Colonic mucosa (tissue), 4 donors: ENCODE measurements around the gene COMMD4. TPM values are rescaled to one million over a fixed set of nuclear protein-coding genes. Genes with fewer than 3 reads are reported as not detected.
A peak's percentile ranks its signal among the peaks of the same experiment; 100 is the strongest.
"Not testable (repeated sequence)": the region's sequence is repeated elsewhere in the genome, so short reads cannot be mapped to it uniquely, and the experiment has no call there.

Source experiments
- DNase-seq: peaks from one replicate; pipeline ENCODE4 v3.0.0-alpha.2; 2020
- H3K27ac ChIP-seq: fragments of 200-600 bp; one replicate; pipeline ENCODE4 v1.8.0; 2021
- H3K27me3 ChIP-seq: fragments of 200-600 bp; one replicate; pipeline ENCODE4 v1.8.0; 2021
- H3K36me3 ChIP-seq: fragments of 200-600 bp; one replicate; pipeline ENCODE4 v1.8.0; 2021
- H3K4me1 ChIP-seq: fragments of 200-600 bp; one replicate; pipeline ENCODE4 v1.8.0; 2021; ENCODE audit warnings: mild to moderate bottlenecking
- H3K4me3 ChIP-seq: fragments of 200-600 bp; one replicate; pipeline ENCODE4 v1.8.0; 2021
- H3K9ac ChIP-seq, 2 donors: one replicate each; pipeline ENCODE4 v1.7.0; 2013; ENCODE audit warnings: control low read depth in 2 of 2, low read depth in 2 of 2, low read length in 2 of 2
- H3K9me3 ChIP-seq: fragments of 200-600 bp; one replicate; pipeline ENCODE4 v1.8.0; 2021
- intact Hi-C: fragments of 100-400 bp; cut with DNase I; formaldehyde crosslinking; loops from one replicate; pipeline ENCODE4 v1.14.1; 2022
- total RNA-seq, 2 donors: library from RNA; stranded (reverse); fragmentation: NEBNext Ultra II Directional in 1 of 2; extraction: Animal tissue kit (Norgen Biotek cat#: 25700) in 1 of 2; gene quantifications; one replicate each; pipeline ENCODE4 v1.2.1, GENCODE V29; 2021
- TF ChIP-seq, protein P1 (sequence below): fragments of 200-600 bp; IDR thresholded peaks from one replicate; pipeline ENCODE4 v1.8.0; 2022; ENCODE audit warnings: antibody characterized with exemption, mild to moderate bottlenecking
- donor health status: healthy.
- donor health status: DM: no; HTN: no; CAD: no.
- donor health status: DM: no; HTN: no; CAD: no.

The COMMD4 gene
- total RNA-seq, 2 donors from 2014 or later = 69.8 to 127 TPM

DNA sequence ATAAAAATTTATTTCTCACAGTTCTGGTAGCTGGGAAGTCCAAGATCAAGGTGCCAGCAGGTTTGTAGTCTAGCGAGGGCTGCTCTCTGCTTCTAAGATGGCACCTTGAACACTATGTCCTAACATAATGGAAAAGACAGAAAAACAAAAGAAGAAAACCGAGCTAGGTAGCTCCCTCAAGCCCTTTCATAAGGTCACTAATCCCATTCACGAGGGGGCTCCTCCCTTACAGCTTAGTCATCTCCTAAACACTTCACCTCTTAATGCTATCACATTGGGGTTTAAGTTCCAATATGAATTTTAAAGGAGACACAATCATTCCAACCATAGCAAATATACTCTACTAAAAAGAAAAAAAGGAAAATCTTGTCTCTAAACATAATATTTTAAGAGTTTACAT, 29.7 kb upstream of the COMMD4 start:
- Histone ChIP-seq H3K36me3 (no peaks in the 10 kb centered on the region), H3K27me3 (no peaks in the 10 kb centered on the region), H3K9me3 (no peaks in the 10 kb centered on the region), H3K27ac (no peak overlapping the region), H3K4me1 (no peaks in the 10 kb centered on the region), H3K4me3 (no peak overlapping the region), H3K9ac (no peak overlapping the region)
- no peak for DNase-seq
- TF ChIP-seq, protein P1, sequence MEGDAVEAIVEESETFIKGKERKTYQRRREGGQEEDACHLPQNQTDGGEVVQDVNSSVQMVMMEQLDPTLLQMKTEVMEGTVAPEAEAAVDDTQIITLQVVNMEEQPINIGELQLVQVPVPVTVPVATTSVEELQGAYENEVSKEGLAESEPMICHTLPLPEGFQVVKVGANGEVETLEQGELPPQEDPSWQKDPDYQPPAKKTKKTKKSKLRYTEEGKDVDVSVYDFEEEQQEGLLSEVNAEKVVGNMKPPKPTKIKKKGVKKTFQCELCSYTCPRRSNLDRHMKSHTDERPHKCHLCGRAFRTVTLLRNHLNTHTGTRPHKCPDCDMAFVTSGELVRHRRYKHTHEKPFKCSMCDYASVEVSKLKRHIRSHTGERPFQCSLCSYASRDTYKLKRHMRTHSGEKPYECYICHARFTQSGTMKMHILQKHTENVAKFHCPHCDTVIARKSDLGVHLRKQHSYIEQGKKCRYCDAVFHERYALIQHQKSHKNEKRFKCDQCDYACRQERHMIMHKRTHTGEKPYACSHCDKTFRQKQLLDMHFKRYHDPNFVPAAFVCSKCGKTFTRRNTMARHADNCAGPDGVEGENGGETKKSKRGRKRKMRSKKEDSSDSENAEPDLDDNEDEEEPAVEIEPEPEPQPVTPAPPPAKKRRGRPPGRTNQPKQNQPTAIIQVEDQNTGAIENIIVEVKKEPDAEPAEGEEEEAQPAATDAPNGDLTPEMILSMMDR = no peak
- intact Hi-C loops = loop anchor here (10.0 kb wide), 1 partner anchor 281 kb away; the partner anchor contains the start of gene PPCDC

DNA sequence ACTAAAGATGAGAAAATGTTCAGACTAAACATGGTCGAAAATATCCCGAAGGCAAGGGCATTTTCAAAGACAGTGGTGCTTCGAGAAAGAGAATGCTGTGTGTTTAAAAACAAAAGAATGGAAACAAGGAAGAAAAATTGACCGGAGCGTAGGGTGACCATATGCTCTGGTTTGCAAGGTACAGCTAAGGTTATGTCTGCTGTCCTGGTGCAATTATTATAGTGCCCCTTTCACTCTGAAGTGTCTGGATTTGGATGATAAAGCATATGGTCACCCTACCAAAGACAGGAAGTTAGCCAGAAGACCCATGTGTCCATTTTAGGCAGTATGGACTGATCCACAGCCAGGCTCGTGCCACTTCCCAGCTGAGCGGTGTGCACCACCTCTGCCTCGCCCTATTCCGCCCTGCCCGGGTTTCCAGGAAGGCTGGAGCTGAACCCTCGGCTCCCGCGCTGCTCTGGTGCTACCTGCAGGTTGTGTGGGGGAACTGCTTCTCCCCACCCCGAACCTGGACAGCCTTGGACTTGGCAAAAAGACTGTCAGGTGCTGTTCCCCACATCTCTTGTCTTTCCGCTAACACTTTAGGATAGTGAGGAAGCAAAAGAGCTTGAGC, 28.0 kb upstream of the COMMD4 start:
- Histone ChIP-seq H3K27me3 (no peaks in the 10 kb centered on the region), H3K4me1 (no peaks in the 10 kb centered on the region), H3K27ac (no peak overlapping the region), H3K4me3 (no peak overlapping the region), H3K9me3 (no peaks in the 10 kb centered on the region), H3K36me3 (no peaks in the 10 kb centered on the region), H3K9ac (no peak overlapping the region)
- TF ChIP-seq, protein P1 = peak; percentile 42
- intact Hi-C loops = loop anchor here (10.0 kb wide), 1 partner anchor 283 kb away; the partner anchor contains the start of gene PPCDC
- DNase-seq = peak; percentile 78

DNA sequence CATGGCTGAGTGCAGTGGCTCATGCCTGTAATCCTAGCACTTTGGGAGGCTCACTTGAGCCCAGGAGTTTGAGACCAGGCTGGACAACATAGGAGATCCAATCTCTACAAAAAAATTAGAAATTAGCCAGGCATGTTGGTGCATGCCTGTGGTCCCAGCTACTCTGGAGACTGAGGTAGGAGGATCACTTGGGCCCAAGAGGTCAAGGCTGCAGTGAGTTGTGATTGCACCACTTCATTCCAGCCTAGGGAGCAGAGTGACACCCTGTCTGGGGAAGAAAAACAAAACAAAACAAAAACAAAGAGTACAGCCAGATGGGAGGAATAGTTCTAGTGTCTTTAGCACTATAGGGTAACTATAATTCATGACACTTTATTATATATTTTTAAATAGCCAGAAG, 26.2 kb upstream of the COMMD4 start:
- Histone ChIP-seq H3K36me3 (no peaks in the 10 kb centered on the region), H3K9ac (no peak overlapping the region), H3K4me3 (no peak overlapping the region), H3K27me3 (no peaks in the 10 kb centered on the region), H3K9me3 (no peaks in the 10 kb centered on the region), H3K4me1 (no peaks in the 10 kb centered on the region), H3K27ac (no peak overlapping the region)
- DNase-seq = no peak
- intact Hi-C loops = loop anchor here (10.0 kb wide), 1 partner anchor 285 kb away; the partner anchor contains the start of gene PPCDC
- TF ChIP-seq, protein P1 = no peak

DNA sequence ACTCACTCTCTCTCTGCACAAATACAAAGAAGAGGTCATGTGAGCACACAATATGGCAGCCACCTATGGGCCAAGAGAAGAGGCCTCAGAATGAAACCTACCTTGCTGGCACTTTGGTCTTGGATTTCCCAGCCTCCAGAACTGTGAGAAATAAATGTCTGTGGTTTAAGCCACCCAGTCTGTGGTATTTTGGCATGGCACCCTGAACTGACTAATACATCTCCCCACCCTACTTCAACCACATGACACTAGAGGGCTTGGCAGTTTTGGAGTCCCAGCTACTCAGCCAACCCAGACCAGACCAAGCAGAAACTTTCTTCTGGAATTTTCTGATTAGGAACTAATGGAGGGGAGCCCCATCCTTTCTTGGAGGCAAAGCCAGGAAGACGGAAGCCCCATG, 23.3 kb upstream of the COMMD4 start:
- not testable (repeated sequence) for H3K27ac ChIP-seq

DNA sequence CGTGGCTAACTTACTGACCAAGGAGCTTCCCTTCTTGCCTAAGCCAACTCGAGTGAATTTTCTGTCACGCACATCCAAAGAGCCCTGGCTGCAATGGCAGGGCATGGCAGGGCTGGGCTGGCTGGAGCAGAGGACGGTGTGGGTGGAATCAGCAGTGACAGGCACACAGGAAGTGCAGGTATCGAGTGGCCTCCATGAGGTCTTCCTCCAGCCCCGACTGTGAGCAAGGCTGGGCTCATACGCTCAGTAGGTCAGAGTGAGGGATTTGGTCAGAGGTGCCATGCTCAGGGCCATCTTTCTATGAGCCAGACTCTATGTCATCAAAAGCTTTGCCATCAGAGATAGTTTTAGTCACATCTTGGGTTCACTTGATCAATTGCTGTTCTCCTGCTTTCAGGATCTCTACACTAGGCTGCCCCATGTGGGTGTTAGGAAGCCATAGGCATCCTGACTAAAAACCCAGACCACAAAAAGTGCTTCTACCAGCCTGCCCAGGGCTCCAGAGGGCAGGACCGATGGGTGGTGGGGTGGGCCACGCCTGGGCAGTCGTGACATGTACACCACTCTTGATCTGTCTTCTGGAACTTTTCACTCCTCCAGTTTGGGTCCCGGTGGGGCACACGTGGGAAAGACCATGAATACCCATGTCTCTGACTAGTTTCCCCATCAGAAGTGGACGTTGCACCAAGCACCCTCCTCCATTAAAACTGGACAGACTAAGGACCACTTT, 22.6 kb upstream of the COMMD4 start:
- TF ChIP-seq, protein P1 = no peak
- Histone ChIP-seq H3K27me3 (no peaks in the 10 kb centered on the region), H3K9me3 (no peaks in the 10 kb centered on the region), H3K9ac (no peak overlapping the region), H3K4me3 (no peak overlapping the region), H3K4me1 (no peaks in the 10 kb centered on the region), H3K27ac (no peak overlapping the region), H3K36me3 (no peaks in the 10 kb centered on the region)
- DNase-seq = no peak
- intact Hi-C loops = no loop called here

More for the DNA sequence above, 23.3 kb upstream of the COMMD4 start:
- intact Hi-C loops, H3K9me3 ChIP-seq, H3K4me1 ChIP-seq, H3K27me3 ChIP-seq, H3K4me3 ChIP-seq, DNase-seq, H3K36me3 ChIP-seq, H3K9ac ChIP-seq: not testable (repeated sequence)
